ENCODE data around the gene RAC3. TPM values are rescaled to one million over a fixed set of nuclear protein-coding genes. Genes with fewer than 3 reads are reported as not detected.

The RAC3 gene
- total and polyA plus RNA-seq, 9 of the 15 experiments (the other 6 are each of a cell fraction or from before 2014, with no cell fraction given), result 0.23 to 292 (median 118) TPM

GRCh38 chr17:82022310-82022980, 9.0 kb upstream of the RAC3 start, which contains the start of gene CENPX (continued):
- TF ChIP-seq, protein P1, sequence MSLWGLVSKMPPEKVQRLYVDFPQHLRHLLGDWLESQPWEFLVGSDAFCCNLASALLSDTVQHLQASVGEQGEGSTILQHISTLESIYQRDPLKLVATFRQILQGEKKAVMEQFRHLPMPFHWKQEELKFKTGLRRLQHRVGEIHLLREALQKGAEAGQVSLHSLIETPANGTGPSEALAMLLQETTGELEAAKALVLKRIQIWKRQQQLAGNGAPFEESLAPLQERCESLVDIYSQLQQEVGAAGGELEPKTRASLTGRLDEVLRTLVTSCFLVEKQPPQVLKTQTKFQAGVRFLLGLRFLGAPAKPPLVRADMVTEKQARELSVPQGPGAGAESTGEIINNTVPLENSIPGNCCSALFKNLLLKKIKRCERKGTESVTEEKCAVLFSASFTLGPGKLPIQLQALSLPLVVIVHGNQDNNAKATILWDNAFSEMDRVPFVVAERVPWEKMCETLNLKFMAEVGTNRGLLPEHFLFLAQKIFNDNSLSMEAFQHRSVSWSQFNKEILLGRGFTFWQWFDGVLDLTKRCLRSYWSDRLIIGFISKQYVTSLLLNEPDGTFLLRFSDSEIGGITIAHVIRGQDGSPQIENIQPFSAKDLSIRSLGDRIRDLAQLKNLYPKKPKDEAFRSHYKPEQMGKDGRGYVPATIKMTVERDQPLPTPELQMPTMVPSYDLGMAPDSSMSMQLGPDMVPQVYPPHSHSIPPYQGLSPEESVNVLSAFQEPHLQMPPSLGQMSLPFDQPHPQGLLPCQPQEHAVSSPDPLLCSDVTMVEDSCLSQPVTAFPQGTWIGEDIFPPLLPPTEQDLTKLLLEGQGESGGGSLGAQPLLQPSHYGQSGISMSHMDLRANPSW (CRISPR knock-in tag; IDR thresholded peaks at IDR 0.05), result no peak
- TF ChIP-seq MED1 (CRISPR knock-in tag; IDR thresholded peaks at IDR 0.05; ENCODE audit: borderline replicate concordance), result no peak
- peak; percentile 93 for TF ChIP-seq TFAP4 (CRISPR knock-in tag; IDR thresholded peaks at IDR 0.05; ENCODE audit: borderline replicate concordance)
- peak; percentile 8 for TF ChIP-seq HMGN3 (IDR thresholded peaks at IDR 0.05; ENCODE audit: borderline replicate concordance, extremely low read depth, insufficient read length, low read depth, low read length)
- TF ChIP-seq HNRNPK (IDR thresholded peaks at IDR 0.05; ENCODE audit: low read depth, low read length, poor library complexity, severe bottlenecking), result peak; percentile 60
- peak; percentile 48; the same call in 1 of the 2 replicates for TF ChIP-seq ESRRA (IDR thresholded peaks at IDR 0.05; ENCODE audit: borderline replicate concordance, low read depth)
- TF ChIP-seq TEAD1 (CRISPR knock-in tag; IDR thresholded peaks at IDR 0.05), result 0 out of 4 replicates have a peak, but pooled peaks of 1 of the 2 experiments have one; percentile 14
- TF ChIP-seq, protein P2, sequence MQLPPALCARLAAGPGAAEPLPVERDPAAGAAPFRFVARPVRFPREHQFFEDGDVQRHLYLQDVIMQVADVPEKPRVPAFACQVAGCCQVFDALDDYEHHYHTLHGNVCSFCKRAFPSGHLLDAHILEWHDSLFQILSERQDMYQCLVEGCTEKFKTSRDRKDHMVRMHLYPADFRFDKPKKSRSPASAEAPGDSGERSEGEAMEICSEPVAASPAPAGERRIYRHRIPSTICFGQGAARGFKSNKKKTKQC (CRISPR knock-in tag; IDR thresholded peaks at IDR 0.05), result peak; percentile 79
- no peak for TF ChIP-seq CBFA2T3 (IDR thresholded peaks at IDR 0.05)
- TF ChIP-seq MAZ (CRISPR knock-in tag; conservative IDR thresholded peaks at IDR 0.05 in 1 of 2, IDR thresholded peaks at IDR 0.05 in 1 of 2), result peak in 1 of 2 experiments; percentile 72; a peak in 2 of 4 replicates
- TF ChIP-seq, protein P3, sequence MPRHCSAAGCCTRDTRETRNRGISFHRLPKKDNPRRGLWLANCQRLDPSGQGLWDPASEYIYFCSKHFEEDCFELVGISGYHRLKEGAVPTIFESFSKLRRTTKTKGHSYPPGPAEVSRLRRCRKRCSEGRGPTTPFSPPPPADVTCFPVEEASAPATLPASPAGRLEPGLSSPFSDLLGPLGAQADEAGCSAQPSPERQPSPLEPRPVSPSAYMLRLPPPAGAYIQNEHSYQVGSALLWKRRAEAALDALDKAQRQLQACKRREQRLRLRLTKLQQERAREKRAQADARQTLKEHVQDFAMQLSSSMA (CRISPR knock-in tag; IDR thresholded peaks at IDR 0.05), result peak; percentile 85; the same call in 1 of the 2 replicates

All from K562 (cell line).